ACC112 (cell line): ENCODE data around the gene SLC41A3.

Experiments
- H2AFZ ChIP-seq: fragments of 200-600 bp; sonication (generic); one replicate; pipeline ENCODE4 v1.6.0; 2017; ENCODE audit warnings: antibody characterized with exemption, low read length; ENCODE audit not compliant: unreplicated experiment
- H3K27ac ChIP-seq: fragments of 200-600 bp; sonication (generic); 2 replicates; pipeline ENCODE4 v1.5.1; 2014; ENCODE audit warnings: low read depth, mild to moderate bottlenecking, antibody characterized with exemption, low read length, moderate library complexity
- H3K27me3 ChIP-seq: fragments of 200-600 bp; sonication (generic); 2 replicates; pipeline ENCODE4 v1.6.1; 2014; ENCODE audit warnings: mild to moderate bottlenecking, antibody characterized with exemption, low read length, moderate library complexity, mixed read lengths; ENCODE audit not compliant: insufficient read depth
- H3K36me3 ChIP-seq: fragments of 200-600 bp; sonication (generic); 2 replicates; pipeline ENCODE4 v1.6.1; 2016; ENCODE audit warnings: mild to moderate bottlenecking, antibody characterized with exemption, low read length, moderate library complexity, mixed read lengths; ENCODE audit not compliant: insufficient read depth
- H3K4me1 ChIP-seq: fragments of 200-600 bp; sonication (generic); one replicate; pipeline ENCODE4 v1.6.1; 2016; ENCODE audit warnings: low read length, mixed read lengths; ENCODE audit not compliant: insufficient read depth, unreplicated experiment, control insufficient read depth
- H3K4me3 ChIP-seq: fragments of 200-600 bp; sonication (generic); 2 replicates; pipeline ENCODE4 v1.5.1; 2014; ENCODE audit warnings: mild to moderate bottlenecking, low read depth, low read length
- H3K79me2 ChIP-seq: fragments of 200-600 bp; sonication (generic); one replicate; pipeline ENCODE4 v1.6.0; 2016; ENCODE audit warnings: low read length; ENCODE audit not compliant: control insufficient read depth, unreplicated experiment, insufficient read depth

Gene SLC41A3

GRCh38 chr3:126016616-126017015, 67.3 kb downstream of the SLC41A3 start:
- Histone ChIP-seq H3K36me3 (no peaks in the 10 kb centered on the region), H3K79me2 (no peaks in the 10 kb centered on the region), H3K27me3 (no peaks in the 10 kb centered on the region), H3K4me1 (peaks cover 7% of the 10 kb centered on the region), H3K27ac (no peak overlapping the region), H2AFZ (no peak overlapping the region), H3K4me3 (no peak overlapping the region)

GRCh38 chr3:126015075-126015474, 68.8 kb downstream of the SLC41A3 start:
- H3K4me1 ChIP-seq, result peaks cover 7% of the 10 kb centered on the region
- H3K36me3 ChIP-seq, result no peaks in the 10 kb centered on the region

DNA sequence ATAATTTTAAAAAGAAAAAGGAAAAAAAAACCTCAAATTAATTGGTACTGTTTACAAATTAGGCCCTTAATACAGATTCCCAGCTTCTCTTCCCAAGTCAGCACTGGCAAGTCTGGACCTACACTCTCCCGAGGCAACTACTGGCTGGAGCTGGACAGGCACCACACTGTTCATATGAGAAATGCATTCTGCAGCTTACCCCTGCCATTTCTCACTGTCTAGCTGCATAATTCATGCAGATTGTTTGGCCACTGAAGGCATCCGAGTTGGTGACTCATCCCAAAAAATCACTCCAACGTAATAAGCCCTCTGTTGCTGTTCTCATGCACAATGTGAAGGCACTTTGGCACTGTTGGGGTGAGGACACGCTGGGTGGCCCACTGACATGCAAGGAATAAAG, 69.7 kb downstream of the SLC41A3 start:
- no peaks in the 10 kb centered on the region for H3K27me3 ChIP-seq
- H3K4me3 ChIP-seq, result no peak overlapping the region
- no peak overlapping the region for H2AFZ ChIP-seq
- peaks cover 7% of the 10 kb centered on the region for H3K4me1 ChIP-seq
- no peaks in the 10 kb centered on the region for H3K36me3 ChIP-seq
- H3K27ac ChIP-seq, result no peak overlapping the region
- H3K79me2 ChIP-seq, result no peaks in the 10 kb centered on the region

More at GRCh38 chr3:126015075-126015474, 68.8 kb downstream of the SLC41A3 start:
- H3K4me3 ChIP-seq, result no peak overlapping the region
- H3K79me2 ChIP-seq, result no peaks in the 10 kb centered on the region
- H3K27ac ChIP-seq, result no peak overlapping the region
- H2AFZ ChIP-seq, result no peak overlapping the region
- no peaks in the 10 kb centered on the region for H3K27me3 ChIP-seq

DNA sequence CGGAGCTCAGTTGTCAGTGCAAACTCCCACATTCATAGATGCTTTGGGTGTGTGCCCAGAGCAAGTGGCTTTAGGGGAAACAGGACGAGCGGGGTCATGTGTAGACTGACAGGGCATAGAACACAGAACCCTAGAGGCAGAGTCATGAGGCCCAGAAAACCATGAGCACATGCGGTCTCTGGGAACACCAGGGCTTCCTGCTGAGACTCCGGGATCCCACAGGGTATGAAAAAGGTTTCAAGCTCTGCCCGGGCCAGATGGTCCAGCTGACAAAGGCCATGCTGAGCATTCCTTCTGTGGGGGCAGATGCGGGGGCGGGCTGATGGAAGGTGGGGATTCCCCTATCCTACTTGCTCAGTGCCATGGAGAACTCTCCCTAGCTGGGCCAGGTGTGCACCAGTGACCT, 70.2 kb downstream of the SLC41A3 start:
- Histone ChIP-seq H3K27ac (no peak overlapping the region), H3K36me3 (no peaks in the 10 kb centered on the region), H3K4me1 (peaks cover 7% of the 10 kb centered on the region), H2AFZ (no peak overlapping the region), H3K27me3 (no peaks in the 10 kb centered on the region), H3K79me2 (no peaks in the 10 kb centered on the region), H3K4me3 (no peak overlapping the region)

- no peak overlapping the region for H3K4me3 ChIP-seq
- H3K36me3 ChIP-seq, result no peaks in the 10 kb centered on the region
- no peak overlapping the region for H3K27ac ChIP-seq
- peaks cover 19% of the 10 kb centered on the region for H3K4me1 ChIP-seq
- no peaks in the 10 kb centered on the region for H3K27me3 ChIP-seq
- no peak overlapping the region for H2AFZ ChIP-seq
- H3K79me2 ChIP-seq, result no peaks in the 10 kb centered on the region
These were observed 74.7 kb downstream of the SLC41A3 start for GRCh38 chr3:126009181-126009580.

DNA sequence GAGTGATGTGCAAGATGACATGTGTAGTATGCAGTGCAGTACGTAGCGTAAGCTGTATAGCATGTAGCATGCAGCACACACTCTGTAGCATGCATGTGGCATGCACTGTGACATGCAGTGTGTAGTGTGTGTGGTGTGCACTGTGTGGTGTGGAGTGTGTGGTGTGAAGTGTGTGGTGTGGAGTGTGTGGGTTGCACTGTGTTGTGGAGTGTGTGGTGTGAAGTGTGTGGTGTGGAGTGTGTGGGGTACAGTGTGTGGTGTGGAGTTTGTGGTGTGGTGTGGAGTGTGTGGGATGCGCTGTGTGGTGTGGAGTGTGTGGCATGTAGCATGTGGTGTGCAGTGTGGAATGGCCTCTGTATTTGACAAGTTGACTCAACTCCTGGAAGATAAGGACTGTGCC, 75.7 kb downstream of the SLC41A3 start:
- no peak overlapping the region for H2AFZ ChIP-seq
- no peaks in the 10 kb centered on the region for H3K36me3 ChIP-seq
- H3K27me3 ChIP-seq, result no peaks in the 10 kb centered on the region
- H3K27ac ChIP-seq, result no peak overlapping the region
- H3K79me2 ChIP-seq, result no peaks in the 10 kb centered on the region
- no peak overlapping the region for H3K4me3 ChIP-seq
- H3K4me1 ChIP-seq, result peaks cover 16% of the 10 kb centered on the region

DNA sequence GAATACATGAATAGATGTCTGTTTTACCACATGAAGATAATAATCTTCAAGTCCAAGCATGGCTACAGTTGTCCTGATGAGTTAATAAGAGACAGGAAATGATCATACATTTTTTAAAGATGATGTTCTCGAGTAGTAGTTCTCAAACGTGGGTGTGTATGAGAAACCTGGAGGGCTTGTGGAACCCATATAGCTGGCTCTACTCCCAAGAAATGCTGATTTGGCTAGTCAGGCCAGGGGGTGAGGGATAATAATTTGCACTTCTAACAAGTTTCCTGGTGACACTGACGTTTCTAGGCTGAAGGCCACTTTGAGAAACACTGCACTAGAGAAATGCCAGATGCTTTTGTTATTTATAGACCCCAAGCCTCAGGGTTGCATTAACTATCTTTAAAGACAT, 78.0 kb downstream of the SLC41A3 start:
- no peaks in the 10 kb centered on the region for H3K36me3 ChIP-seq
- H2AFZ ChIP-seq, result no peak overlapping the region
- H3K4me1 ChIP-seq, result peaks cover 16% of the 10 kb centered on the region
- peak overlapping the region; percentile 45 for H3K27ac ChIP-seq
- H3K79me2 ChIP-seq, result no peaks in the 10 kb centered on the region
- no peak overlapping the region for H3K4me3 ChIP-seq
- H3K27me3 ChIP-seq, result no peaks in the 10 kb centered on the region

- Histone ChIP-seq H3K36me3 (no peaks in the 10 kb centered on the region), H3K4me1 (peaks cover 16% of the 10 kb centered on the region), H3K79me2 (no peaks in the 10 kb centered on the region), H3K4me3 (no peak overlapping the region), H3K27ac (no peak overlapping the region), H2AFZ (no peak overlapping the region), H3K27me3 (no peaks in the 10 kb centered on the region)
These were observed 79.2 kb downstream of the SLC41A3 start for GRCh38 chr3:126004692-126005091.

DNA sequence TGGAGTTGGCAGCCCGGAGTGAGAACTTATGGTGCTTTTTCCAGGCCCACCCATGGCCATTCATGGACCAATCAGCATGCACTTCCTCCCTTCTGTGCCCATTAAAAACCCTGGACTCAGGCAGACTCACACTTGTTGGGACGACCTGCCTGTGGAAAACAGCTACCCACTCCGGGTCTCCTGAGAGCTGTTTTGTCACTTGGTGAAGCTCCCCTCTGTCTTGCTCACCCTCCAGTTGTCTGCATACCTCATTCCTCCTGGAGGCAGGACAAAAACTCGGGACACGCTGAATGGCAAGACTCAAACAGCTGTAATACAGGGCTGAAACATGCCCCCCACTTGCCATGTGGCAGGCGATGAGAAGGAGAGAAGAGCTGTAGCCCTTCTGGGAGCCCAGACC, 79.7 kb downstream of the SLC41A3 start:
- peaks cover 16% of the 10 kb centered on the region for H3K4me1 ChIP-seq
- no peaks in the 10 kb centered on the region for H3K36me3 ChIP-seq
- no peak overlapping the region for H3K27ac ChIP-seq
- no peak overlapping the region for H3K4me3 ChIP-seq
- H3K79me2 ChIP-seq, result no peaks in the 10 kb centered on the region
- no peaks in the 10 kb centered on the region for H3K27me3 ChIP-seq
- no peak overlapping the region for H2AFZ ChIP-seq

DNA sequence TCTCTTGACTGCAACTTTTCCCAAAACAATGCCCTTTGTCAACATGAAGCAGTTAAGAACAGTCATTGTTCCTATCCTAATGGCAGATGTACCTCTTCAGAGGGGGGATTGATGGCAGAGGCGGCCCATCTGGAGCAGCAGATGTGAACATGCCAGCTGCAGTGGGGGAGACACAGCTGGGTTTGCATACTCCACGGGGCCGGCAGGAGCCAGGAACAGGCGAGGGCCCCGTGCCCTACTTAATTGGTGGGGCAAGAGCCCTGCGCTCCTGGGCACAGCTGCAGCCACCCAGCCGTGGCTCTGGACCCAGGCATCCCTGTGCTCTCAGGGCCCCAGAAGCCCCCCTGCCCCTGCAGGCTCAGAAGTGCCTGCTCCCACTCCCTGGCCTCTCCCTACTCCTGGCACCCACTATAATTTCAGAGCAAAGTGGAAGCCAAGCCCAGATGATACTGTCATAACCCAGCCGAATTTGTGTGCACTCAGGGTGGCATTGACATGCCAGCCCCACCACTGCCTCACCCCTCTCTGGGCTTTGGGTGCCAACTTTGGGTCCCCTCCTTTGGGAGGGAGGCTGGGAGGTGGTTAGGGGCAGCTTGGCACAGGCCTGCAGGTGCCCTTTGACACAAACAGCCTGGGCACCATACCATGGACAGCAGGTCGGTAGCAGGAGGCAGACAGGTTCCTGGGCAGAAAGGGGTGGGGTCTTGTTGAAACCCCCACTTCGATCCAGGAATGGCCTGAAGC, 80.3 kb downstream of the SLC41A3 start:
- Histone ChIP-seq H3K36me3 (no peaks in the 10 kb centered on the region), H2AFZ (no peak overlapping the region), H3K79me2 (no peaks in the 10 kb centered on the region), H3K4me3 (no peak overlapping the region), H3K27ac (no peak overlapping the region), H3K4me1 (peaks cover 16% of the 10 kb centered on the region), H3K27me3 (no peaks in the 10 kb centered on the region)

- Histone ChIP-seq H2AFZ (no peak overlapping the region), H3K27ac (no peak overlapping the region), H3K79me2 (no peaks in the 10 kb centered on the region), H3K4me1 (peaks cover 16% of the 10 kb centered on the region), H3K27me3 (no peaks in the 10 kb centered on the region), H3K4me3 (no peak overlapping the region), H3K36me3 (no peaks in the 10 kb centered on the region)
These were observed 81.7 kb downstream of the SLC41A3 start for GRCh38 chr3:126002189-126002588.
